A673 (cell line): ENCODE measurements around the gene MBNL2. TPM values are rescaled to one million over a fixed set of nuclear protein-coding genes. Genes with fewer than 3 reads are reported as not detected.
A peak's percentile ranks its signal among the peaks of the same experiment; 100 is the strongest.

Experiments
- BruUV-seq: library from RNA; stranded (reverse); fragments of 400-500 nt; replicated peaks from 2 replicates; lab custom pipeline; 2021; lab: Mats Ljungman, UMichigan
- CTCF ChIA-PET: fragments of 300-600 bp; sonication (Branson Sonifier 250); formaldehyde crosslinking; loops from one replicate; lab custom pipeline; 2022; ENCODE audit warnings: antibody characterized with exemption; lab: Charles Lee
- POLR2A ChIA-PET: fragments of 300-600 bp; sonication (Branson Sonifier 250); formaldehyde crosslinking; loops from one replicate; lab custom pipeline; 2022; ENCODE audit warnings: antibody characterized with exemption; ENCODE audit not compliant: low non-redundant PET; lab: Charles Lee
- DNase-seq: peaks from one replicate; pipeline ENCODE4 v3.0.0-alpha.2; 2015; ENCODE audit warnings: low spot score
- H3K27ac ChIP-seq: fragments of 200-600 bp; sonication (generic); 2 replicates; pipeline ENCODE4 v1.5.1; 2016; ENCODE audit warnings: mixed run types, low read depth, mild to moderate bottlenecking, mixed read lengths, antibody characterized with exemption, low read length; ENCODE audit not compliant: poor library complexity, severe bottlenecking
- H3K27me3 ChIP-seq: fragments of 200-600 bp; sonication (generic); replicated peaks from 2 replicates; pipeline ENCODE4 v1.6.1; 2017; ENCODE audit warnings: mixed run types, low read depth, mild to moderate bottlenecking, mixed read lengths, antibody characterized with exemption, low read length; ENCODE audit not compliant: insufficient read depth, poor library complexity
- H3K36me3 ChIP-seq: fragments of 200-600 bp; sonication (generic); 2 replicates; pipeline ENCODE4 v1.6.1; 2016; ENCODE audit warnings: mixed run types, mild to moderate bottlenecking, mixed read lengths, antibody characterized with exemption, low read length; ENCODE audit not compliant: insufficient read depth, poor library complexity, severe bottlenecking
- H3K4me1 ChIP-seq: fragments of 200-600 bp; sonication (generic); 2 replicates; pipeline ENCODE4 v1.6.1; 2017; ENCODE audit warnings: mixed run types, mild to moderate bottlenecking, mixed read lengths, antibody characterized with exemption, low read length; ENCODE audit not compliant: insufficient read depth, poor library complexity, severe bottlenecking
- H3K4me3 ChIP-seq: fragments of 200-600 bp; sonication (generic); 2 replicates; pipeline ENCODE4 v1.5.1; 2016; ENCODE audit warnings: low read depth, mixed run types, mild to moderate bottlenecking, mixed read lengths, low read length; ENCODE audit not compliant: poor library complexity, severe bottlenecking
- H3K9me3 ChIP-seq: fragments of 200-600 bp; sonication (generic); 2 replicates; pipeline ENCODE4 v1.6.1; 2016; ENCODE audit warnings: mixed run types, low read depth, mild to moderate bottlenecking, mixed read lengths, antibody characterized with exemption, low read length; ENCODE audit not compliant: poor library complexity, severe bottlenecking
- EZH2 ChIP-seq: fragments of 200-600 bp; sonication (generic); IDR thresholded peaks from 2 replicates; pipeline ENCODE4 v1.6.1; 2017; ENCODE audit warnings: borderline replicate concordance, low read depth, mild to moderate bottlenecking, mixed read lengths, antibody characterized with exemption, low read length; ENCODE audit not compliant: poor library complexity, severe bottlenecking
- intact Hi-C: fragments of 100-400 bp; cut with micrococcal nuclease; formaldehyde crosslinking; loops from one replicate; pipeline ENCODE4 v1.10.0; 2022; ENCODE audit not compliant: unreplicated experiment
- total RNA-seq: library from RNA; stranded (reverse); gene quantifications from 2 replicates; pipeline ENCODE4 v1.2.3, GENCODE V29; 2021
- TF ChIP-seq, protein P1 (sequence below): fragments of 300-800, 200-600 bp; sonication (generic); conservative IDR thresholded peaks from 2 replicates; pipeline ENCODE4 v1.5.1; 2017; ENCODE audit warnings: low read depth, mild to moderate bottlenecking, antibody characterized with exemption, low read length, moderate library complexity, mixed read lengths

The MBNL2 gene
- total RNA-seq, 1 experiment from 2014 or later, result 12.0 TPM

DNA sequence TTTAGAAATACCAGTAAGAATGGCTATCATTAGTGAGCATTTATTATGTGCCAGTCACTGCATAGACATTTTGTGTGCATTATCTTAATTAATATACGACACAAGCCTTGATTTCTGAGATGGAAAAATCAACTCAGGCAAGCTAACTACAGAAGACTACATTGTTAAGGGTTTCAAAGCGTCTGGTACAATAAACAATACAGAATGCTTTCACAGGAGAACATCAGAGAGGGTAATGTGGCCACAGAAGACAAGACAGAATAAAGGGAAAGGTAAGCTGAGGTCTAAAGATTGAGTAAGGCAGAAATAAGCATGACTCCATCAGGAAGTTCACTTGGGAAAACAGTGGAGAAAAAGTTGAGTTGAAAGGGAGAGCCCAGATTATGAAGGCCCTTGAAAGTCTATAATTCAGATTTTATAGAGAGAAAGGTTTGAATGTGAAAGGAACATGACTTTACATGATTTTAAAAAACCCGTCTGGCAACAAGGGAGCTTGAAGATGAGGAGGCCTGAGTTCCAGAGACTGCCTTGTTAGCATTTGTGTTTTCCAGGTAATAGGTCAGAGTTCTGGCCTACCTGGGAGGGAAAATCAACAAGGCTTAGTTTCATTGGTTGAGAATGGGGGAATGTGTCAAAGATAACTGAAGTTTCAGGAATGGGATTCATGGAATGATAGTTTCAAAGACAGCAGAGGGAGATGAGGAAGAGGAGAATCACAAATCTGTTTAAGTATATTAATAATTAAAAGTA, 1.8 kb upstream of the MBNL2 start:
- Histone ChIP-seq H3K27me3 (no peaks in the 10 kb centered on the region), H3K27ac (no peak overlapping the region), H3K36me3 (no peaks in the 10 kb centered on the region), H3K4me1 (peaks cover 23% of the 10 kb centered on the region), H3K4me3 (no peak overlapping the region), H3K9me3 (no peaks in the 10 kb centered on the region)
- POLR2A ChIA-PET, result no interaction called here
- BruUV-seq, result no TSS peak
- TF ChIP-seq, protein P1, sequence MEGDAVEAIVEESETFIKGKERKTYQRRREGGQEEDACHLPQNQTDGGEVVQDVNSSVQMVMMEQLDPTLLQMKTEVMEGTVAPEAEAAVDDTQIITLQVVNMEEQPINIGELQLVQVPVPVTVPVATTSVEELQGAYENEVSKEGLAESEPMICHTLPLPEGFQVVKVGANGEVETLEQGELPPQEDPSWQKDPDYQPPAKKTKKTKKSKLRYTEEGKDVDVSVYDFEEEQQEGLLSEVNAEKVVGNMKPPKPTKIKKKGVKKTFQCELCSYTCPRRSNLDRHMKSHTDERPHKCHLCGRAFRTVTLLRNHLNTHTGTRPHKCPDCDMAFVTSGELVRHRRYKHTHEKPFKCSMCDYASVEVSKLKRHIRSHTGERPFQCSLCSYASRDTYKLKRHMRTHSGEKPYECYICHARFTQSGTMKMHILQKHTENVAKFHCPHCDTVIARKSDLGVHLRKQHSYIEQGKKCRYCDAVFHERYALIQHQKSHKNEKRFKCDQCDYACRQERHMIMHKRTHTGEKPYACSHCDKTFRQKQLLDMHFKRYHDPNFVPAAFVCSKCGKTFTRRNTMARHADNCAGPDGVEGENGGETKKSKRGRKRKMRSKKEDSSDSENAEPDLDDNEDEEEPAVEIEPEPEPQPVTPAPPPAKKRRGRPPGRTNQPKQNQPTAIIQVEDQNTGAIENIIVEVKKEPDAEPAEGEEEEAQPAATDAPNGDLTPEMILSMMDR, result no peak
- TF ChIP-seq EZH2, result no peak
- CTCF ChIA-PET, result no interaction called here
- no peak for DNase-seq
- intact Hi-C loops, result loop anchor here (5.0 kb wide), 2 partner anchors 93 to 122 kb away; no protein-coding TSS in a partner anchor

DNA sequence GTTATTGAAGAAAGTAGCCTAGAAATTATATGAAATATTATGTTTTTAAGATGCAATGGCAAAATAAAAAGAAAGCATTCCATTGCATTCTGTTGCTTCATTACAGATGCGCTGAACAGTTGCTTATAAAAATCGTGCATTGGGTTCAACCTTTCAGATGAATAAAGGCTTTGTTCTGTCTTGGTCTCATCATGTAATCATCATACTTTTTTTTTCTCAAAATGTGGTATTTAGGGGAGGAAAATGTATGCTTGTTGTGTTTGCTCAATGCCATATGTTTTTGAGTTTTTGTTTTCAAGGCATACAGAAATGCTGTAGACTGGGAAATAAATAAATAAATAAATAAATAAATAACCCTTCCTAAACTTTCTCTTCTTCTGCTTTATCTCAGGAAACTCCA, 1.1 kb upstream of the MBNL2 start:
- no TSS peak for BruUV-seq
- POLR2A ChIA-PET, result no interaction called here
- TF ChIP-seq EZH2, result no peak
- TF ChIP-seq, protein P1, result no peak
- H3K4me3 ChIP-seq, result no peak overlapping the region
- no peak overlapping the region for H3K27ac ChIP-seq
- no peak for DNase-seq
- H3K9me3 ChIP-seq, result no peaks in the 10 kb centered on the region
- no peaks in the 10 kb centered on the region for H3K27me3 ChIP-seq
- peaks cover 23% of the 10 kb centered on the region for H3K4me1 ChIP-seq
- H3K36me3 ChIP-seq, result no peaks in the 10 kb centered on the region
- intact Hi-C loops, result loop anchor here (5.0 kb wide), 2 partner anchors 94 to 121 kb away; no protein-coding TSS in a partner anchor
- CTCF ChIA-PET, result no interaction called here

DNA sequence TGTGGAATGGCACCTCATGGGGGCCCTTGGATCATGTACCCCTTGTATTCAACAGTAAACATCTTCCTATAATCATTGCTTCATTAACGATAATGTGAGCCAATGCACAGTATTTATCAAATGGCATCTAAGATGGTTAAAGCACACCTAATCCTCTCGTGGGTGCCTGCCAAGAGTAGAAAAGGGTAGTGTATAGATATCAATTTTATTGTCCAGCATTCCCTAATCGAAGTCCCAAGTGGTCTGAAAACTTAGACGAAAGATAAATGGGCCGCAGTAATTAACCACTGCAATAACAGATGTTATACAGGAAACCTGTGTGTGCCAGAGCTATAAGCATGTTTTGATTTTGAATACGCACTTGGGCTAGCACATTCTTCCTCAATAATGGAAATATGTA, 667 bp upstream of the MBNL2 start:
- H3K36me3 ChIP-seq, result no peaks in the 10 kb centered on the region
- intact Hi-C loops, result loop anchor here (5.0 kb wide), 2 partner anchors 94 to 121 kb away; no protein-coding TSS in a partner anchor
- peak overlapping the region; percentile 62 for H3K4me3 ChIP-seq
- H3K4me1 ChIP-seq, result peaks cover 23% of the 10 kb centered on the region
- H3K9me3 ChIP-seq, result no peaks in the 10 kb centered on the region
- BruUV-seq, result no TSS peak
- no peaks in the 10 kb centered on the region for H3K27me3 ChIP-seq
- no peak for DNase-seq
- H3K27ac ChIP-seq, result peak overlapping the region; percentile 72
- POLR2A ChIA-PET, result no interaction called here
- CTCF ChIA-PET, result no interaction called here
- TF ChIP-seq, protein P1, result no peak
- no peak for TF ChIP-seq EZH2
